Gastroesophageal sphincter (tissue), 4 donors: ENCODE measurements around the gene HCN4. TPM values are rescaled to one million over a fixed set of nuclear protein-coding genes. Genes with fewer than 3 reads are reported as not detected.

Experiments
- ATAC-seq: fragments of 150-250 bp; one replicate; pipeline ENCODE4 v1.9.1; 2016; ENCODE audit warnings: mild to moderate bottlenecking, moderate library complexity
- H3K27ac ChIP-seq, 4 donors: fragments of 200-600 bp; sonication (generic) in 3 of 4; 1 replicate in 3 of 4; 2 replicates in 1 of 4; pipeline ENCODE4 v1.5.1; 2016 to 2019
- H3K27me3 ChIP-seq: fragments of 200-600 bp; sonication (generic); one replicate; pipeline ENCODE4 v1.5.1; 2019
- H3K36me3 ChIP-seq, 2 donors: fragments of 200-600 bp; sonication (generic); one replicate each; pipeline ENCODE4 v1.5.1; 2019; ENCODE audit warnings: control low read depth in 1 of 2
- H3K4me1 ChIP-seq, 3 donors: fragments of 200-600 bp; sonication (generic); 1 replicate in 2 of 3; 2 replicates in 1 of 3; pipeline ENCODE4 v1.5.1; 2016 to 2019; ENCODE audit warnings: control low read depth in 2 of 3
- H3K4me3 ChIP-seq, 2 donors: fragments of 200-600 bp; sonication (generic); one replicate each; pipeline ENCODE4 v1.5.1; 2019; ENCODE audit warnings: mild to moderate bottlenecking in 1 of 2, moderate library complexity in 1 of 2
- H3K9me3 ChIP-seq, 3 donors: fragments of 200-600 bp; sonication (generic); one replicate each; pipeline ENCODE4 v1.5.1; 2017 to 2019; ENCODE audit warnings: control low read depth in 2 of 3
- EP300 ChIP-seq: sonication (generic); formaldehyde crosslinking; IDR thresholded peaks from one replicate; pipeline ENCODE4 v1.6.1; 2017; ENCODE audit warnings: antibody characterized with exemption, mild to moderate bottlenecking
- POLR2A ChIP-seq, 2 donors: fragments of 450-650 bp; IDR thresholded peaks; one replicate each; pipeline ENCODE4 v1.6.1; 2017; ENCODE audit warnings: antibody characterized with exemption in 2 of 2, mild to moderate bottlenecking in 2 of 2, moderate library complexity in 1 of 2
- POLR2AphosphoS5 ChIP-seq: sonication (generic); formaldehyde crosslinking; IDR thresholded peaks from one replicate; pipeline ENCODE4 v1.6.1; 2017; ENCODE audit warnings: antibody characterized with exemption
- WGBS, 2 donors: methylation state at CpG; one replicate each; pipeline ENCODE4 v1.1.5; 2018; ENCODE audit warnings: low coverage in 1 of 2; 5-methylcytosine and 5-hydroxymethylcytosine counted together
- total RNA-seq, 4 donors: library from RNA; depleted of rRNA; stranded (reverse); fragments of >200 nt; gene quantifications; one replicate each; pipeline ENCODE4 v1.1.0, GENCODE V29; 2016
- TF ChIP-seq, protein P1 (sequence below), 4 experiments: fragments of 200-600 bp in 2 of 4; fragments of 450-650 bp in 2 of 4; sonication (generic) in 1 of 4; IDR thresholded peaks; one replicate each; pipeline ENCODE4 v1.5.1; 2017 to 2019; ENCODE audit warnings: antibody characterized with exemption in 4 of 4, mild to moderate bottlenecking in 2 of 4, moderate library complexity in 2 of 4

Gene HCN4
- total RNA-seq, 4 donors from 2014 or later: 0.08 TPM; not detected in 3

DNA sequence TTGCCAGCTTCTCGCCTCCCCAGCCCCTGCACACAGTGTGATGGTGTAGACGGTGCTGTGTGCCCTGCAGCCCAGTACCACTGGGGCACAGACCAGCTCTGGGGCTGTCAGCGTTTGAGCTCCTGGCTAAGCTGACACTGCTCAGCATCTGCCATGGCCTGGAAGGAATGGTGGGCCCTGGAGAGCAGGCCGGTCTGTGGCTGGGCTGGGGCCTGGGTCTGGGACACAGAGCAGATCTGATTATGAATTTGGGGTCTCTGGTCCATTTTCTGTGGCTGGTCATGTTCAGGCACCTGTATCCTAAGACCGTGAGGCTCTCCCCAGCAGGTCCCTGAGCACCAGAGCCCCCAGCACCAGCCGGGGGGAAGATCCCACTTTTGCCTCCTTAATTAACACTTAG, 34.7 kb downstream of the HCN4 start:
- H3K36me3 ChIP-seq: no peaks in the 10 kb centered on the region
- peaks cover 15% of the 10 kb centered on the region for H3K27me3 ChIP-seq
- no peak overlapping the region for H3K27ac ChIP-seq
- TF ChIP-seq, protein P1, sequence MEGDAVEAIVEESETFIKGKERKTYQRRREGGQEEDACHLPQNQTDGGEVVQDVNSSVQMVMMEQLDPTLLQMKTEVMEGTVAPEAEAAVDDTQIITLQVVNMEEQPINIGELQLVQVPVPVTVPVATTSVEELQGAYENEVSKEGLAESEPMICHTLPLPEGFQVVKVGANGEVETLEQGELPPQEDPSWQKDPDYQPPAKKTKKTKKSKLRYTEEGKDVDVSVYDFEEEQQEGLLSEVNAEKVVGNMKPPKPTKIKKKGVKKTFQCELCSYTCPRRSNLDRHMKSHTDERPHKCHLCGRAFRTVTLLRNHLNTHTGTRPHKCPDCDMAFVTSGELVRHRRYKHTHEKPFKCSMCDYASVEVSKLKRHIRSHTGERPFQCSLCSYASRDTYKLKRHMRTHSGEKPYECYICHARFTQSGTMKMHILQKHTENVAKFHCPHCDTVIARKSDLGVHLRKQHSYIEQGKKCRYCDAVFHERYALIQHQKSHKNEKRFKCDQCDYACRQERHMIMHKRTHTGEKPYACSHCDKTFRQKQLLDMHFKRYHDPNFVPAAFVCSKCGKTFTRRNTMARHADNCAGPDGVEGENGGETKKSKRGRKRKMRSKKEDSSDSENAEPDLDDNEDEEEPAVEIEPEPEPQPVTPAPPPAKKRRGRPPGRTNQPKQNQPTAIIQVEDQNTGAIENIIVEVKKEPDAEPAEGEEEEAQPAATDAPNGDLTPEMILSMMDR (IDR thresholded peaks at IDR 0.05): no peak
- TF ChIP-seq POLR2AphosphoS5 (no peak), POLR2A (IDR thresholded peaks at IDR 0.05) (no peak), EP300 (no peak)
- H3K4me1 ChIP-seq: no peaks in the 10 kb centered on the region
- no peak overlapping the region for H3K4me3 ChIP-seq
- 90% methylated on average over 3 of the region's 6 CpGs; no CpG with 5 or more reads in 1 of the 2 donors for WGBS, 2 donors
- no peaks in the 10 kb centered on the region for H3K9me3 ChIP-seq
- no peak for ATAC-seq

GRCh38 chr15:73333001-73333400, 35.8 kb downstream of the HCN4 start:
- H3K4me3 ChIP-seq: no peak overlapping the region
- 63 to 90% methylated on average over 2 of the region's 2 CpGs for WGBS, 2 donors
- peaks cover 12% of the 10 kb centered on the region for H3K27me3 ChIP-seq
- H3K9me3 ChIP-seq: no peaks in the 10 kb centered on the region
- no peaks in the 10 kb centered on the region for H3K4me1 ChIP-seq
- H3K27ac ChIP-seq: no peak overlapping the region
- TF ChIP-seq POLR2A (IDR thresholded peaks at IDR 0.05) (no peak), EP300 (no peak), POLR2AphosphoS5 (no peak)
- TF ChIP-seq, protein P1 (IDR thresholded peaks at IDR 0.05): no peak
- H3K36me3 ChIP-seq: no peaks in the 10 kb centered on the region
- ATAC-seq: no peak

DNA sequence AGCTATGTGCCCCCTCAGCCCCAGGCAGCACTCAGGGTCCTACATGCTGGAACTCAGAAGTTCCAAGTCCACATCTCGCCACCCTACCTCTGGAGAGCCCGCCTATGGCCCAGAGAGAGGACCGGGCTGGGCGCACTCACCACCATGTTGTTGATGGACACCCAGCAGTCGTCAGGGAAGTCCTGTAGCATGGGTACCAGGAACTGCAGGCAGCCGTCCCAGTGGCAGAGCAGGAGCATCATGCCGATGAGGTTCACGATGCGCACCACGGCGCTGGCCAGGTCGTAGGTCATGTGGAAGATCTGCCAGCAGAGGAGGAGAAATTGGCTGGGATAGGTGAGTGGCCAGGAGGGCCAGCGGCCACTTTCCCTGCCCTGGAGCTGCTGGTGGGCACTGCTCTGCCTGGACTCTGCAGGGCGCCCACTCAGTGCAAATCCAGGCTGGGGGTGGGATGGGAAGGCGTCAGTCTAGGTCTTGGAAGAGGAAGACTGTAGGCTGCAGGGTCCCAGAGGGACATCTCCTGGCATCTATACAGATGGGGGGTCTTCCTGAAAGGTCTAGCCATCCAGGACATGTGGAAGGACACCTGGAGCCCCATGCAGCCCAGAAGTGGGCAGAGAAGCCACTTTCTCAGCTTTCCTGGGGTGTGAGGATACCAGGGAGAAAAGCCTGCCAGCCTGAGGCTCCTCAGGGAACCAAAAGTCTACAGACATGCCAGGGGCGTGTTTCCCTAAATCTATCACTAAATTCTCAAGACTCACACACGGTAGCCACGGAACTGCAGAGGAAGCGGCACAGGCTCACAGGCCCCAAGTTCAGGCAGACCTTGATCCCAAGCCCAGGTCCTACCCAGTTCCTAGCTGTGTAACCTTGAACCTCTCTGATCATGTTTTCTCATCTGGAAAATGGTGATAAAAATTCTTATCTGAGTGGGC, 36.5 kb downstream of the HCN4 start:
- no peaks in the 10 kb centered on the region for H3K36me3 ChIP-seq
- 84 to 100% methylated on average over 3 to 12 of the region's 19 CpGs for WGBS, 2 donors
- H3K4me1 ChIP-seq: no peaks in the 10 kb centered on the region
- H3K9me3 ChIP-seq: no peaks in the 10 kb centered on the region
- no peak for ATAC-seq
- no peak overlapping the region for H3K4me3 ChIP-seq
- no peak for TF ChIP-seq POLR2A (IDR thresholded peaks at IDR 0.05)
- no peak for TF ChIP-seq EP300
- TF ChIP-seq, protein P1 (IDR thresholded peaks at IDR 0.05): no peak
- TF ChIP-seq POLR2AphosphoS5: no peak
- peaks cover 12% of the 10 kb centered on the region for H3K27me3 ChIP-seq
- H3K27ac ChIP-seq: no peak overlapping the region

DNA sequence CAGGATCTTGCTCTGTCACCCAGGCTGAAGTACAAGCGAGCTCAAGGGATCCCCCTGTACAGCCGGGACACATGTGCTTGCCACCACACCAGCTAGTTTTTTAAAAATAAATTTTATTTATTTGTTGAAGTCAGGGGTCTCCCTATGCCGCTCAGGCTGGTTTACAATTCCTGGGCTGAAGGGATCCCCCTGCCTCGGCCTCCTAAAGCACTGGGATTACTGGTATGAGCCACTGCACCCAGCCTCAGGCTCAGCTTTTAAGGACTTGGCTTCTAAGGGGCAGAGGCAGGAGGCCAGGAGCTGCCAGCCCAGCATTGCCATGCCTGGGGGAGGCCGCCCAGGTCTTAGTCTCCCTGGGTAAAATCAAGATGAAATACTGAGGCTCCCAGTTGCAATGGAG, 37.3 kb downstream of the HCN4 start:
- 100% methylated on average over 2 of the region's 5 CpGs; no CpG with 5 or more reads in 1 of the 2 donors for WGBS, 2 donors
- peaks cover 12% of the 10 kb centered on the region for H3K27me3 ChIP-seq
- no peaks in the 10 kb centered on the region for H3K36me3 ChIP-seq
- H3K27ac ChIP-seq: no peak overlapping the region
- H3K4me3 ChIP-seq: no peak overlapping the region
- ATAC-seq: no peak
- TF ChIP-seq POLR2AphosphoS5 (no peak), EP300 (no peak), POLR2A (IDR thresholded peaks at IDR 0.05) (no peak)
- TF ChIP-seq, protein P1 (IDR thresholded peaks at IDR 0.05): no peak
- H3K9me3 ChIP-seq: no peaks in the 10 kb centered on the region
- H3K4me1 ChIP-seq: no peaks in the 10 kb centered on the region
